ENCODE results near the gene ADARB1.

The ADARB1 gene

GRCh38 chr21:45167796-45168222, 93.4 kb downstream of the ADARB1 start:
- no peak for DNase-seq (ENCODE audit: extremely low read depth, insufficient read length)
- Histone ChIP-seq H3K36me3 (ENCODE audit: control insufficient read depth, insufficient read depth, low read length) (no peaks in the 10 kb centered on the region), H3K27me3 (replicated peaks; ENCODE audit: control insufficient read depth, insufficient read depth, low read length) (no peaks in the 10 kb centered on the region), H3K4me3 (replicated peaks; ENCODE audit: low read depth, low read length) (no peak overlapping the region)
- no peak for TF ChIP-seq CTCF (IDR thresholded peaks at IDR 0.05; ENCODE audit: insufficient read depth, low read length, poor library complexity, severe bottlenecking)

GRCh38 chr21:45168522-45168921, 94.1 kb downstream of the ADARB1 start:
- Histone ChIP-seq H3K27me3 (replicated peaks; ENCODE audit: control insufficient read depth, insufficient read depth, low read length) (no peaks in the 10 kb centered on the region), H3K4me3 (replicated peaks; ENCODE audit: low read depth, low read length) (no peak overlapping the region), H3K36me3 (ENCODE audit: control insufficient read depth, insufficient read depth, low read length) (no peaks in the 10 kb centered on the region)
- no peak for DNase-seq (ENCODE audit: extremely low read depth, insufficient read length)
- no peak for TF ChIP-seq CTCF (IDR thresholded peaks at IDR 0.05; ENCODE audit: insufficient read depth, low read length, poor library complexity, severe bottlenecking)

- TF ChIP-seq CTCF (IDR thresholded peaks at IDR 0.05; ENCODE audit: insufficient read depth, low read length, poor library complexity, severe bottlenecking) = no peak
- Histone ChIP-seq H3K27me3 (replicated peaks; ENCODE audit: control insufficient read depth, insufficient read depth, low read length) (no peaks in the 10 kb centered on the region), H3K4me3 (replicated peaks; ENCODE audit: low read depth, low read length) (no peak overlapping the region), H3K36me3 (ENCODE audit: control insufficient read depth, insufficient read depth, low read length) (no peaks in the 10 kb centered on the region)
- no peak for DNase-seq (ENCODE audit: extremely low read depth, insufficient read length)
Observed at GRCh38 chr21:45169001-45169400, 94.6 kb downstream of the ADARB1 start.

- no peak for TF ChIP-seq CTCF (IDR thresholded peaks at IDR 0.05; ENCODE audit: insufficient read depth, low read length, poor library complexity, severe bottlenecking)
- no peak overlapping the region for H3K4me3 ChIP-seq (replicated peaks; ENCODE audit: low read depth, low read length)
- H3K27me3 ChIP-seq (replicated peaks; ENCODE audit: control insufficient read depth, insufficient read depth, low read length) = no peaks in the 10 kb centered on the region
- DNase-seq (ENCODE audit: extremely low read depth, insufficient read length) = no peak
- no peaks in the 10 kb centered on the region for H3K36me3 ChIP-seq (ENCODE audit: control insufficient read depth, insufficient read depth, low read length)
Observed at GRCh38 chr21:45169682-45170081, 95.3 kb downstream of the ADARB1 start.

GRCh38 chr21:45170987-45171386, 96.6 kb downstream of the ADARB1 start:
- no peak for DNase-seq (ENCODE audit: extremely low read depth, insufficient read length)
- Histone ChIP-seq H3K36me3 (ENCODE audit: control insufficient read depth, insufficient read depth, low read length) (no peaks in the 10 kb centered on the region), H3K4me3 (replicated peaks; ENCODE audit: low read depth, low read length) (no peak overlapping the region), H3K27me3 (replicated peaks; ENCODE audit: control insufficient read depth, insufficient read depth, low read length) (no peaks in the 10 kb centered on the region)
- no peak for TF ChIP-seq CTCF (IDR thresholded peaks at IDR 0.05; ENCODE audit: insufficient read depth, low read length, poor library complexity, severe bottlenecking)

- no peak for DNase-seq (ENCODE audit: extremely low read depth, insufficient read length)
- TF ChIP-seq CTCF (IDR thresholded peaks at IDR 0.05; ENCODE audit: insufficient read depth, low read length, poor library complexity, severe bottlenecking) = no peak
- H3K36me3 ChIP-seq (ENCODE audit: control insufficient read depth, insufficient read depth, low read length) = no peaks in the 10 kb centered on the region
- H3K27me3 ChIP-seq (replicated peaks; ENCODE audit: control insufficient read depth, insufficient read depth, low read length) = no peaks in the 10 kb centered on the region
- H3K4me3 ChIP-seq (replicated peaks; ENCODE audit: low read depth, low read length) = no peak overlapping the region
Observed at GRCh38 chr21:45172420-45172819, 98.0 kb downstream of the ADARB1 start.
